DND-41 (cell line): ENCODE measurements around the gene ATOX1.

Experiments
- EZH2 ChIP-seq: IDR thresholded peaks from 3 replicates; pipeline ENCODE4 v1.6.1; 2012; ENCODE audit warnings: borderline replicate concordance, low read depth, mild to moderate bottlenecking, moderate library complexity, low read length, inconsistent platforms; ENCODE audit not compliant: severe bottlenecking
- TF ChIP-seq, protein P1 (sequence below): IDR thresholded peaks from 2 replicates; pipeline ENCODE4 v1.5.1; 2012; ENCODE audit warnings: borderline replicate concordance, low read length, moderate library complexity, mild to moderate bottlenecking; ENCODE audit not compliant: poor library complexity, severe bottlenecking; ENCODE audit errors: extremely low read depth

DNA sequence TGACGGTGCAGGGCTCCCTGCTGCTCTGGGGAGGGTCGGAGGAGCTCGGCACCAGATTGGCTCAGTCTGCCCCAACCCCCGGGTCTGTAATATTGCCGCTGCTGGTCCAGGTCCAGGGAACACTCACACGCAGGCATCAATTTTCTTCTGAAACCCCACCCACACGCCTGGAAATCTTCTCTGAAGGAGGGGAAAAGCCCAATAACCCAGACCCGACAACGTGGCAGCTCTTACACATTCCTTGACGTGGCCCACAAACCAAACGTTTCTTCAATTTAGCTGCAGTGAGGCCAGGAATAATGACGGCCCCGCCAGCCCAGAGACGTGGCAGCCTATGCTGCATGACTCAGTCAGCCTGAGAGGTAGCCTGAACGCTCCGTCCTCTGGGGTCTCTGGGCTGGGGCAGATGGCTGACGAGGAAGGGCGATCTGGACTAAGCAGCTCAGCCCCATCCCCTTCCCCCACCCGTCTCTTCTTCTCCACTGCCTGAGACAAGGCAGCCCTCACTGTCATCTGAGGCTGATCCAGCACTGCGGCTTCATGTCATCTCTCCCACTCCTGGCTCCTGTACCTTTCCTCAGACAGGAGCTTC, 61.9 kb downstream of the ATOX1 start:
- TF ChIP-seq, protein P1, sequence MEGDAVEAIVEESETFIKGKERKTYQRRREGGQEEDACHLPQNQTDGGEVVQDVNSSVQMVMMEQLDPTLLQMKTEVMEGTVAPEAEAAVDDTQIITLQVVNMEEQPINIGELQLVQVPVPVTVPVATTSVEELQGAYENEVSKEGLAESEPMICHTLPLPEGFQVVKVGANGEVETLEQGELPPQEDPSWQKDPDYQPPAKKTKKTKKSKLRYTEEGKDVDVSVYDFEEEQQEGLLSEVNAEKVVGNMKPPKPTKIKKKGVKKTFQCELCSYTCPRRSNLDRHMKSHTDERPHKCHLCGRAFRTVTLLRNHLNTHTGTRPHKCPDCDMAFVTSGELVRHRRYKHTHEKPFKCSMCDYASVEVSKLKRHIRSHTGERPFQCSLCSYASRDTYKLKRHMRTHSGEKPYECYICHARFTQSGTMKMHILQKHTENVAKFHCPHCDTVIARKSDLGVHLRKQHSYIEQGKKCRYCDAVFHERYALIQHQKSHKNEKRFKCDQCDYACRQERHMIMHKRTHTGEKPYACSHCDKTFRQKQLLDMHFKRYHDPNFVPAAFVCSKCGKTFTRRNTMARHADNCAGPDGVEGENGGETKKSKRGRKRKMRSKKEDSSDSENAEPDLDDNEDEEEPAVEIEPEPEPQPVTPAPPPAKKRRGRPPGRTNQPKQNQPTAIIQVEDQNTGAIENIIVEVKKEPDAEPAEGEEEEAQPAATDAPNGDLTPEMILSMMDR: no peak
- no peak for TF ChIP-seq EZH2
